Measurements from ENCODE around the gene ITGAV. TPM values are rescaled to one million over a fixed set of nuclear protein-coding genes. Genes with fewer than 3 reads are reported as not detected.

Gene ITGAV
- total RNA-seq, 1 donor from 2014 or later = 452 TPM

- no peak overlapping the region for H3K4me3 Mint-ChIP-seq (ENCODE audit: unreplicated experiment)
- TF ChIP-seq CTCF (IDR thresholded peaks at IDR 0.05) = peak; percentile 18
- DNase-seq (ENCODE audit: low spot score) = no peak
- peaks cover 2% of the 10 kb centered on the region for H3K9me3 Mint-ChIP-seq (ENCODE audit: low read depth)
- H3K36me3 Mint-ChIP-seq (ENCODE audit: low read depth) = no peaks in the 10 kb centered on the region
- peaks cover 23% of the 10 kb centered on the region for H3K4me1 Mint-ChIP-seq (ENCODE audit: low read depth)
- H3K27ac Mint-ChIP-seq (ENCODE audit: unreplicated experiment) = no peak overlapping the region
- H3K27me3 Mint-ChIP-seq (ENCODE audit: low read depth) = no peaks in the 10 kb centered on the region
Measured at GRCh38 chr2:186546846-186547245, 43.0 kb upstream of the ITGAV start.

DNA sequence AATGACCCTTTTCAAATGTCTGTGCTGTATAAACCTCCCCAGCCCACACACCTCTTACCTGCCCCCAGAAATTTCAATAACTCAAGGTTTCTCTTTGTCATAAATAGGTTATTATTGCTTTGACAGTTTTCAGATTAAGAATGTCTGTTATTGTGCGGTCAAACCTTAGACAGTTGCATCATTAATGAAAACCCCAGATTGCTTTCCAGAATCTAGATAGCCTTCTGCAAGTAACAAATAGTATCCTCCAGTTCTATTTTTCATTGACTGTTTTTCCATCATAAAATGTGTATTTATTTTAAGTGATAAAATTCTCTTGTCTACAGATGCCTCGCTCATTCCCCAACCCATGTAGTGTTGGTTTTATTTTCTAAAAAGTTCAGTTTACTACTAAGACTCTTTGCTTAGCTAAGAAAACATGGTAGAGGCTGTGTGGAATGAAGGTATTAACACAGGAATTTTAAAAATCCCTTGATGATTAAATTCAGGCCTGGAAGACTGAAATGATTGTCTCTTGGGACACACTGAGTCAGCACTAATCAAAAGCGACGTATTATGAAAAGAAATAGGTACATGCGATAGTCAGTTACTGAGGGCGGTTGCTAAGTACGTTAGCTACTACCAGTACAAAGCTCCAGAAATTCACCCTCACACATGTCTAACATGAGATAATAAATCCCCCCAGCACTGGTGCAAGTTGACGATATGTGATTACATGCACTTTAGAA is 38.4 kb upstream of the ITGAV start:
- no peaks in the 10 kb centered on the region for H3K36me3 Mint-ChIP-seq (ENCODE audit: low read depth)
- peaks cover 28% of the 10 kb centered on the region for H3K4me1 Mint-ChIP-seq (ENCODE audit: low read depth)
- no peak for DNase-seq (ENCODE audit: low spot score)
- TF ChIP-seq CTCF (IDR thresholded peaks at IDR 0.05) = no peak
- no peaks in the 10 kb centered on the region for H3K9me3 Mint-ChIP-seq (ENCODE audit: low read depth)
- peak overlapping the region; percentile 90 for H3K27ac Mint-ChIP-seq (ENCODE audit: unreplicated experiment)
- peak overlapping the region; percentile 24 for H3K4me3 Mint-ChIP-seq (ENCODE audit: unreplicated experiment)
- no peaks in the 10 kb centered on the region for H3K27me3 Mint-ChIP-seq (ENCODE audit: low read depth)

- H3K36me3 Mint-ChIP-seq (ENCODE audit: low read depth) = no peaks in the 10 kb centered on the region
- no peak for DNase-seq (ENCODE audit: low spot score)
- H3K4me3 Mint-ChIP-seq (ENCODE audit: unreplicated experiment) = no peak overlapping the region
- no peaks in the 10 kb centered on the region for H3K27me3 Mint-ChIP-seq (ENCODE audit: low read depth)
- peaks cover 35% of the 10 kb centered on the region for H3K4me1 Mint-ChIP-seq (ENCODE audit: low read depth)
- TF ChIP-seq CTCF (IDR thresholded peaks at IDR 0.05) = no peak
- H3K27ac Mint-ChIP-seq (ENCODE audit: unreplicated experiment) = peak overlapping the region; percentile 3
- no peaks in the 10 kb centered on the region for H3K9me3 Mint-ChIP-seq (ENCODE audit: low read depth)
Measured at GRCh38 chr2:186554429-186554828, 35.4 kb upstream of the ITGAV start.

DNA sequence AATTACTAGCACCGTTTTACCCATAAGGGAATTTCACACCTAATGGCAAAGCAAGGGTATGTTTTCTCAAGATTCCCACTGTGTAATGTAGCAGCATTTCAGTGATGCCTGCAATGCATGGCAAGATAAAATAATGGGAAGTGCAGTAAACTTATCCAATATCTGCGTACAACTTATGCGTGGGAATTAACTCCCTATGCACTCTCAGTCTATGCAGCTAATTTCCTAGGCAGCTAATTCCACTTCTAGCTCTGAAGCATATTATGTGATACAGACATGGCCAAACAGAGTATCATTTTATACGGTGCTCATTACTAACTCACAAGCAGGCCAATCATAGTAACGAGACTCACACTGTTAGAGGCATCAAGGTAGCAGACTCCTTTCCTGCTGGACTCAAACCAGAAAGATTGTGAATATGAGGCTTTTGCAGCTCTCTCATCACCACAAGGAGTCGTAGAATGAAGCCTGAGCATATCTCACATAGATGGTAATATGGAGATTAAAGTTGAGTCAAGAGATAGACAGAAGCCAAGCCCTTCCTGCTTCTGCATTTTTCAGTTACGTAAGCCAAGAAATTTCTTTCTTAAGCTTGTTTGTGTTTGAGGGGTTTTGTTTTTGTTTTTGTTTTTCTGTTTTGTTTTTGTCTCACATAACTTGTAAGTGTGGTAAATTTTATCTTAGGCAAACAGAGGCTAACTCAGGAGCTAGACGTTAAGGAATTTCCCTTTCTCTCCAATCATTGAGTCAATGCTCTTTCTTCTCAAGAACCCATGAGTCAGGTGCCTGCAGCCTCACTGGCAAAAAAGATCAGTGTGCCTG is 34.8 kb upstream of the ITGAV start:
- TF ChIP-seq CTCF (IDR thresholded peaks at IDR 0.05) = no peak
- H3K36me3 Mint-ChIP-seq (ENCODE audit: low read depth) = no peaks in the 10 kb centered on the region
- no peaks in the 10 kb centered on the region for H3K27me3 Mint-ChIP-seq (ENCODE audit: low read depth)
- no peak for DNase-seq (ENCODE audit: low spot score)
- peaks cover 35% of the 10 kb centered on the region for H3K4me1 Mint-ChIP-seq (ENCODE audit: low read depth)
- H3K9me3 Mint-ChIP-seq (ENCODE audit: low read depth) = no peaks in the 10 kb centered on the region
- H3K4me3 Mint-ChIP-seq (ENCODE audit: unreplicated experiment) = no peak overlapping the region
- peak overlapping the region; percentile 6 for H3K27ac Mint-ChIP-seq (ENCODE audit: unreplicated experiment)

DNA sequence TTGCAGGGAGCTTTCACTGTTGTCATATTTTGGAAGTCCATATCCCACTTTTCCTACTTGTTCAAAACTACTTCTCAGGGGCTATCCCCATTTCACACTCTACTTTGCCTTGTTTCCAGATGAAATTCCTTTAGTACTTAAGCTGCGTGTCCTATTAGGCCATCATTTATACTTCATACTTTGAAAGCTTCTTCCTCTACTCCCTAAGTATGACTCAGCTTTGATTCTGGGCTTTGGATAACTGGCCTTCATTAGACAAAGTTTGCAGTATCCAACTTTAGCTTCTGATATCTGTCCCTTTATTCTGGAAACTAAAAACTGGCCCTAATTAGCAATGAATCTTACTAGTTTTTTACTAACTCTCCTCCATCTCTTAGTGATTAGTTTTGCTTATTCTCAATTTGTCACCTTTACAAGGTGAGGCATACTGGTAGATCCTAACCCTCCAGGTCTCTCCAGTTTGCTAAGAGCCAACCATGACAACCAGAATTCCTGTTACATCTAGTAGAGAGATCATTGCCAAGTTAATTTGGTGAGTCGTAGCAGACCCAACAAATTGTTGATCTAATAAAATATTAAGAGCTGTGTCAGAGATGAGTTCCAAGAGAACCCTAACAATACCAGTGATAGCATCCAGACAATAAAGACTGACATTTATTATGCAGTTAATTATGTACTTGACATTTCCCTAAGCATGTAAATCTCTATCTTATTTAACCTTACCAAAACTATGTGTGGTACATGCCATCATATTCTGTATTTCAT is 31.2 kb upstream of the ITGAV start:
- Mint-ChIP-seq H3K36me3 (ENCODE audit: low read depth) (peaks cover 5% of the 10 kb centered on the region), H3K4me1 (ENCODE audit: low read depth) (peaks cover 30% of the 10 kb centered on the region), H3K27me3 (ENCODE audit: low read depth) (no peaks in the 10 kb centered on the region), H3K4me3 (ENCODE audit: unreplicated experiment) (no peak overlapping the region), H3K27ac (ENCODE audit: unreplicated experiment) (no peak overlapping the region), H3K9me3 (ENCODE audit: low read depth) (peaks cover 7% of the 10 kb centered on the region)
- TF ChIP-seq CTCF (IDR thresholded peaks at IDR 0.05) = no peak
- no peak for DNase-seq (ENCODE audit: low spot score)
